ENCODE measurements around the gene EXTL2.
"Not testable (repeated sequence)": the region's sequence is repeated elsewhere in the genome, so short reads cannot be mapped to it uniquely, and the experiment has no call there.

Gene EXTL2, protein sequence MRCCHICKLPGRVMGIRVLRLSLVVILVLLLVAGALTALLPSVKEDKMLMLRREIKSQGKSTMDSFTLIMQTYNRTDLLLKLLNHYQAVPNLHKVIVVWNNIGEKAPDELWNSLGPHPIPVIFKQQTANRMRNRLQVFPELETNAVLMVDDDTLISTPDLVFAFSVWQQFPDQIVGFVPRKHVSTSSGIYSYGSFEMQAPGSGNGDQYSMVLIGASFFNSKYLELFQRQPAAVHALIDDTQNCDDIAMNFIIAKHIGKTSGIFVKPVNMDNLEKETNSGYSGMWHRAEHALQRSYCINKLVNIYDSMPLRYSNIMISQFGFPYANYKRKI

DNA sequence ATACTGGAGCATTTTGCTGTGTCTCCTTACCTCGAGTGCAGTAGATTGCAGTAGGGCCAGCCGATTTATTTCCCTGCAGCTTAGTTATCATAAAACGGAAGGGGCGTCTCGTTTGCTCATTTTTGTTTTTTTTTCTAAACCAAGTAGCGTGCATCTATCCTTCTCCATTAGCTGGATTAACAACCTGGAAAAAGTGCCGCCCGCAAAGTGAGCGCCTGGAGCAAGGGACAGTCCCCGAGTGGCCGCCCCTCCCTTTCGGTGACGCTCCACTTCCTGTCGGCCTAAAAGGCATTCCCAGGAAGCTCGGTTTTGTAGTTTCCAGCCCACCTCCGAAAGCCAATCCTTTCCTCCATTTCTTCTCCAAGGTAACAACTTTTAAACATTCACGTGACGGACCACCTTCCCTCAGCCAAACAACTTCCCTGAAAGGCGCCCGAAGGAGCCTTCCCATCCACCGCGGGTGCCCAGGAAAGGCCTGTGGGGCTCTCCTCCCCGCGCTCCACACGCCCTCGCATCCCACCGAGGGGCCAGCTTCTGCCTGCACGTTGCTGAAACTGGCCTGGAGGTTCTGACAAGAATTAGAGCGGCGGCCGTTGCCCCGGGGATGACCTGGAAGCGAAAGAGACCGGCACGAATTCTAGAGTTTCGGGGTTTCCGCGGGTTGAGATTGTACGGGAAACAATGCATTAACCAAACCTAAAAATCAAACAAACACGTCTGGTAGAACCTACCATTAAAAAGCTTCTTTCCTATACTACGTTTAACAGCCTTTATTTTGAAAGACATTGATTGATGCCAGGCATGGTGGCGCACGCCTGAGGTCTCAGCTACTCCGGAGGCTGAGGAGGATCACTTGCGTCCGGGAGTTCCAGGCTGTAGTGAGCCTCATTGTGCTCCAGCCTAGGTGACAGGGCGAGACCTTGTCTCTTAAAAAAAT lies at the start of gene EXTL2:
Gene EXTL2, minus strand, starts transcription at position 240 of the 937 bp plus-strand sequence. CDS start 6,085 bp downstream, outside the sequence.
- DNase-seq = peak; percentile 73 to 87

GRCh38 chr1:100943533-100943932 lies 48.9 kb upstream of the EXTL2 start:
- DNase-seq = no peak

DNA sequence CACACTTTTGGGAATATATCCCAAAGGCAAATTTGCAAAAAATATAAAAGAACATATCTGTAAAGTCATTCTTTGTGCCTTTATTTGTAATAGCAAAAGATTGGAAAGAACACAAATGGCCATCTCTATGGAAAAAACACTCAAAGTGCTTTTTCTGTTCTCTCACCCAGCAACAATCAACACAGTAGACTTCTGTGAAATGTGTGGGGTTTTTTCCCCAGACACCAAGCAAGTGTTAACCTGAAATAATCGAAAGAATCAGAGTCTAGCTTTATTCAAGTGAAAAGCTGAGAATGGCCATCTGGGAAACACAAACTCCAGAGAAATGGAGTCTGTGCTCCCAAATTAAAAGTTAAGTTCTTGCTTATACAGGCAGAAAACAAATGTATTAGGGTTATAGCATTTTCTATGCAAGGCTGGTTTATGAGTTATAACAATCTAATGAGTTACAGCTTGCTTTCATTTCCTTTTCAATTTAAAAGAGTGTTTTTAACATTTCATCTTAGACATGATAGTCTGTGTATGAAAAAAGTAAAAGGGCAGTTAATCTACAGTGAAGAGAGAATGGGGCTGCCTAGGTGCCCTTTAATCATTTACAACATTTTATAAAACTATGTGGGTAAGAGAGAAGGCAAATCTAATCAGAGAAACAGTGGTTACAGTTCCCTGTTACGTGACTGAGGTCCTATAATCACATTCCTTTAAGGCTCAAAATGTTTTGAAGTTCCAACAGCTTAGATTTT lies 47.8 kb upstream of the EXTL2 start:
- no peak for DNase-seq

GRCh38 chr1:100941580-100942216 lies 47.1 kb upstream of the EXTL2 start:
- DNase-seq = no peak

DNA sequence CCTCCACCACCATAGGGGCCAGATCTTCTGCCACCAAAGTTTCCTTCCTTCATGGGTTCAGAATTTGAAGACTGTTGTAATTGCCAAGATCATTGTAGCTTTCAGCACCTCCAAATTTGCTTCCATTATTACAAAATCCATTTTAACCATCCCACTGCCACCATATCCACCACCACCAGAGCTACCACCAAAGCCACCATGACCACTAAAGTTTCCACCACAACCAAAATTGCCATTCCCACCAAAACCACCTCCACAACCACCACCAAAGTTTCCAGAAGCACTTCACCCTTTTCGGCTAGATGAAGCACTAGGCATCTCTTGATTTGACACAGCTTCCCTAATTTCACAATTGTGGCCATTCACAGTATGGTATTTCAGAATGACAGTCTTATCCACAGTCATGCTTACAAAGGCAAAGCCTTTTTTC lies 46.5 kb upstream of the EXTL2 start:
- DNase-seq = no peak

- no peak for DNase-seq
Measured at GRCh38 chr1:100936194-100936967, 41.7 kb upstream of the EXTL2 start.

GRCh38 chr1:100933555-100933954 lies 38.9 kb upstream of the EXTL2 start:
- DNase-seq = not testable (repeated sequence)

DNA sequence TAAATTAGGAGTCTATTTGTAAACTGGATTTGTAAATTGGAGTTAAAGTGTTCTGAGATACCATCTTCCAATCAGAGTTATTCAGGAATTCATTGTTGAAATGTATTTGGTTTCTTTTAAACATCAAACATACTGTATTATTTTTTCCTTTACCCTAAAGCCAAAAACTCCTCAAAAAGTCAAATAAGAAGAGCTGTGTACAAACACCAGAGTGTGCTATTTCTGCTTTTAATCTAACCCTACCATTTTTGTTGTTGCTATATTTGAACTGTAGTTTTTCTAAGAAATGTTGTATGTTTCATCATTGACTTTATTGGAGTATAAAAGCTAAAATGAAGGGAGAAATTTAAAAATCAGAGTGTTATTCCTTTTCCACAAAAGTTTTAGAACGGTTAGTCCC lies 37.1 kb upstream of the EXTL2 start:
- DNase-seq = no peak

DNA sequence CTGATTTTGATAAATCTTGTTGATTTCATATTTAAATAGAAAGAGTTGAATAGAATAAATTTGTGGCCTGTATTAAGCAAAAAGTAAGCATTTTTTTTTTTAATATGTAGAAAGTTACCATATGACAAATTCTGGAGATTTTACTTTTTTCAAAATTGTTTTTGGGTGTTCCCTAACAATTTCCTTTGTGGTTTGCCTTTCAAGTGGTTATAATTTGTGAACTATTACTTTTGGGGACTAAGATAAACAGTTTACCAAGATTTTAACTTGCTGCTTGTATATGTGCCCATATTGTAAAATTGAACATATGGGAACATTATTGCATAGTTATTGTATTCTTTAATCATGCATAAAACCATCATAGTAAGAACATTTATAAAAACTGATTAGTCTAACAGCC lies 35.9 kb upstream of the EXTL2 start:
- DNase-seq = no peak

- no peak for DNase-seq
Measured at GRCh38 chr1:100928128-100928527, 33.5 kb upstream of the EXTL2 start.

DNA sequence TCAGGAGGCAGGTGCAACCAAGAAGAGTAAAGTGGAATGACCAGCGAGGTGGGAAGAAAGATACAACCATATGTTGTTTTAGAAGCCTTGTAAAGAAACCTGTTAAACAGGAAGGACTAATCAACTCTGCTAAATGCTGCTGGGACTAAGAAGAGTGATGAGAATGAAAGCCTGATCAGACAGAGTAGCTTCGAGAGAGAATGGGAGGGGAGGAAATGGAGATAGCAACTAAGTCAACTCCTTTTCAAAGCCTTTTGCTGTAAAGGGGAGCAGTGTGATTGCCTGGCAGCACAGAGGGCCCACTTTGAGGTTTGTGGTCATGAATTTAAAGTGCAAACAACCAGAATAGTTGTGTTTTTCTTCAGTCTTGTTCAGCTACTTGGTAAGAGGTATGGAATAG lies 32.6 kb upstream of the EXTL2 start:
- DNase-seq = no peak

DNA sequence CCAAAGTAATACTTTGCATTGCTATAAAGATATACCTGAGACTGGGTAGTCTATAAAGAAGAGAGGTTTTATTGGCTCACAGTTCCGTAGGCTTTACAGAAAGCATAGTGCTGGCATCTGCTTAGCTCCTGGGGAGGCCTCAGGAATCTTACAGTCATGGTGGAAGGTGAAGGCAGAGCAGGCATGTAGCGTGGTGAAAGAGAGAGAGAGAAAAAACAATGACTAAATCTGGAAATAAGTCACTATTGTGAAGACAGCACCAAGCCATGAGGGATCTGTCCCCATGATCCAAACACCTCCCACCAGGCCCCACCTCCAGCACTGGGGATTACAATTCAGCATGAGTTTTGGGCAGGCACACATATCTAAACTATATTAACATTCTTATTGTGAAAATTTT lies 31.6 kb upstream of the EXTL2 start:
- no peak for DNase-seq

- no peak for DNase-seq
Measured at GRCh38 chr1:100924991-100925390, 30.3 kb upstream of the EXTL2 start.

GRCh38 chr1:100924212-100924611 lies 29.6 kb upstream of the EXTL2 start:
- no peak for DNase-seq

- DNase-seq = peak in 1 of 2 donors; percentile 48
Measured at GRCh38 chr1:100921110-100921706, 26.6 kb upstream of the EXTL2 start.

DNA sequence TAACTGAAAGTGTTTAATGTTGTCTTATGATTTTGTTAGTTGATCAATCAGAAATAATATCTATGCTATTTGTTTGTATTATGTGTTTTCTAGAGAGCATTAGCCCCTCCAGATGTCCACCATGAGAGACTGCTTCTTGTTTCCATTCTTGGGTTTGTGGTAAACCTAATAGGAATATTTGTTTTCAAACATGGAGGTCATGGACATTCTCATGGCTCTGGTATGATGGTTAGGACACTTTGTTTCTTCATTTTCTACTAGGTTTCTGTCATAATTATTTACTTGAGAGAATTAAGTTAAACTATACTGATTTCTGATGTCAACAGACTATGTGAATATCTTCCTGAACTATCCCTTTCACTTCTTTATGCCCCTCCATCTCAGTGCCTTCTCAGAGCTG lies 17.4 kb upstream of the EXTL2 start:
- DNase-seq = no peak

GRCh38 chr1:100909018-100909417 lies 14.4 kb upstream of the EXTL2 start:
- DNase-seq = no peak

GRCh38 chr1:100907887-100908286 lies 13.2 kb upstream of the EXTL2 start:
- no peak for DNase-seq

- DNase-seq = no peak
Measured at GRCh38 chr1:100905181-100905580, 10.5 kb upstream of the EXTL2 start.

DNA sequence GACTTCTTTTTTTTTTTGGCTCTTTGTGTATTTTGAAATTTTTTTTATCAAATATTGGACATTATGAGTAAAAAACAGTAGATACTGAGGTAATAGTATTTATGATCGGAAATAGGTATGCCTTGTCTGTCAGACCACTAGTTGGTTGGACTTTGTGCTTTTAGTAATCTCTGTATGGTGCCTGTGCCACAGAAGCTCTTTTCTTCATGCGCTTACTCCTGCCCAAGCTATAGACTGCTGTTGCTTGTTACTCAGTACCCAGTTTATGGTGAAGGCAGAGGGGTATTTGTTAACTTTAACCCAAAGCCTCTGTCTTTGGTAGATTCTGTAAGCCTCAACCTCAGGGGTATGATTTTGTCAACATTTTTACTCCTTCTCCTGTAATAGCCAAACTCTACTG lies 9.9 kb upstream of the EXTL2 start:
- no peak for DNase-seq

DNA sequence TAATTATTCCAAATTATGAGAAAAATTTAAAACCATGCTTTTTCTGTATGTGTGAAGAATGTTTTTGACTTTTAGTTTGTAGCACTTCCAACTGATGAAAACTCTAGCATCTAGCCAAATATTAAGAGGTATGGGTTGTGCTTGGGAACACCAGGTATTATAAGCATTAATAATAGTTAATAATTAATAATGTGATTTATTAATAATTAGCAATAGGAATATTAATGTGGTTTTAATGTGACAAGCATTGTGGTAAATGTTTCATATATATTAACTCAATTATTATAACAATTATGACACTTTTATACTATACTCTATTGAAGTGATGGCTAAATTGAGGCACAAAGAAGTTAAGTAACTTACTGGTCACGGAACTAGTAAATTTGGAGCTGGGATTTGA lies 9.1 kb upstream of the EXTL2 start:
- no peak for DNase-seq
